ENCODE data around the gene MYH15. TPM values are rescaled to one million over a fixed set of nuclear protein-coding genes. Genes with fewer than 3 reads are reported as not detected.

Gene MYH15
- total RNA-seq, 4 donors from 2014 or later, result 0.10 to 0.27 (median 0.13) TPM; not detected in 1

GRCh38 chr3:108394016-108394415 lies 116.4 kb downstream of the MYH15 start:
- Histone ChIP-seq H3K36me3 (no peaks in the 10 kb centered on the region), H3K27ac (no peak overlapping the region), H3K4me3 (no peak overlapping the region), H3K4me1 (no peaks in the 10 kb centered on the region), H3K27me3 (no peaks in the 10 kb centered on the region), H3K9me3 (no peaks in the 10 kb centered on the region)
- TF ChIP-seq CTCF (IDR thresholded peaks at IDR 0.05 in 4 of 5, conservative IDR thresholded peaks at IDR 0.05 in 1 of 5) (no peak), POLR2A (IDR thresholded peaks at IDR 0.05) (no peak)
- in situ Hi-C loops (cut with MboI; ENCODE audit: low sequenced_read_pairs in 4 of 4), result no loop called here
- DNase-seq (no peak), ATAC-seq (no peak)
- intact Hi-C loops (cut with DNase I; ENCODE audit: low total_unique reads), result no loop called here

- Histone ChIP-seq H3K9me3 (no peaks in the 10 kb centered on the region), H3K36me3 (no peaks in the 10 kb centered on the region), H3K4me1 (no peaks in the 10 kb centered on the region), H3K27ac (no peak overlapping the region), H3K4me3 (no peak overlapping the region), H3K27me3 (no peaks in the 10 kb centered on the region)
- TF ChIP-seq CTCF (IDR thresholded peaks at IDR 0.05 in 4 of 5, conservative IDR thresholded peaks at IDR 0.05 in 1 of 5) (no peak), POLR2A (IDR thresholded peaks at IDR 0.05) (no peak)
- DNase-seq (no peak), ATAC-seq (no peak)
- intact Hi-C loops (cut with DNase I; ENCODE audit: low total_unique reads), result no loop called here
- in situ Hi-C loops (cut with MboI; ENCODE audit: low sequenced_read_pairs in 4 of 4), result no loop called here
Observed at GRCh38 chr3:108393128-108393900, 117.1 kb downstream of the MYH15 start.

- Histone ChIP-seq H3K27me3 (no peaks in the 10 kb centered on the region), H3K4me1 (no peaks in the 10 kb centered on the region)
- no peak for TF ChIP-seq CTCF (IDR thresholded peaks at IDR 0.05 in 4 of 5, conservative IDR thresholded peaks at IDR 0.05 in 1 of 5)
- no peak for TF ChIP-seq POLR2A (IDR thresholded peaks at IDR 0.05)
Observed at GRCh38 chr3:108391917-108392593, 118.3 kb downstream of the MYH15 start.

GRCh38 chr3:108389372-108389771 lies 121.0 kb downstream of the MYH15 start:
- no peak for DNase-seq
- no peak overlapping the region for H3K27ac ChIP-seq
- intact Hi-C loops (cut with DNase I; ENCODE audit: low total_unique reads) (no loop called here), in situ Hi-C loops (cut with MboI; ENCODE audit: low sequenced_read_pairs in 4 of 4) (no loop called here)
- no peaks in the 10 kb centered on the region for H3K27me3 ChIP-seq
- H3K4me3 ChIP-seq, result no peak overlapping the region
- no peaks in the 10 kb centered on the region for H3K9me3 ChIP-seq
- TF ChIP-seq CTCF (IDR thresholded peaks at IDR 0.05 in 4 of 5, conservative IDR thresholded peaks at IDR 0.05 in 1 of 5) (no peak), POLR2A (IDR thresholded peaks at IDR 0.05) (no peak)
- H3K36me3 ChIP-seq, result no peaks in the 10 kb centered on the region
- no peaks in the 10 kb centered on the region for H3K4me1 ChIP-seq
- no peak for ATAC-seq

More at GRCh38 chr3:108391917-108392593, 118.3 kb downstream of the MYH15 start:
- H3K4me3 ChIP-seq, result no peak overlapping the region
- in situ Hi-C loops (cut with MboI; ENCODE audit: low sequenced_read_pairs in 4 of 4), result no loop called here
- no peak for DNase-seq
- no peak for ATAC-seq
- intact Hi-C loops (cut with DNase I; ENCODE audit: low total_unique reads), result no loop called here
- H3K27ac ChIP-seq, result no peak overlapping the region
- H3K9me3 ChIP-seq, result no peaks in the 10 kb centered on the region
- H3K36me3 ChIP-seq, result no peaks in the 10 kb centered on the region

Measured in gastrocnemius medialis (tissue), 4 donors.